Measurements from ENCODE around the gene THOP1. TPM values are rescaled to one million over a fixed set of nuclear protein-coding genes. Genes with fewer than 3 reads are reported as not detected.

The THOP1 gene
- total RNA-seq, 4 donors from 2014 or later = 29.7 to 79.0 (median 58.9) TPM

DNA sequence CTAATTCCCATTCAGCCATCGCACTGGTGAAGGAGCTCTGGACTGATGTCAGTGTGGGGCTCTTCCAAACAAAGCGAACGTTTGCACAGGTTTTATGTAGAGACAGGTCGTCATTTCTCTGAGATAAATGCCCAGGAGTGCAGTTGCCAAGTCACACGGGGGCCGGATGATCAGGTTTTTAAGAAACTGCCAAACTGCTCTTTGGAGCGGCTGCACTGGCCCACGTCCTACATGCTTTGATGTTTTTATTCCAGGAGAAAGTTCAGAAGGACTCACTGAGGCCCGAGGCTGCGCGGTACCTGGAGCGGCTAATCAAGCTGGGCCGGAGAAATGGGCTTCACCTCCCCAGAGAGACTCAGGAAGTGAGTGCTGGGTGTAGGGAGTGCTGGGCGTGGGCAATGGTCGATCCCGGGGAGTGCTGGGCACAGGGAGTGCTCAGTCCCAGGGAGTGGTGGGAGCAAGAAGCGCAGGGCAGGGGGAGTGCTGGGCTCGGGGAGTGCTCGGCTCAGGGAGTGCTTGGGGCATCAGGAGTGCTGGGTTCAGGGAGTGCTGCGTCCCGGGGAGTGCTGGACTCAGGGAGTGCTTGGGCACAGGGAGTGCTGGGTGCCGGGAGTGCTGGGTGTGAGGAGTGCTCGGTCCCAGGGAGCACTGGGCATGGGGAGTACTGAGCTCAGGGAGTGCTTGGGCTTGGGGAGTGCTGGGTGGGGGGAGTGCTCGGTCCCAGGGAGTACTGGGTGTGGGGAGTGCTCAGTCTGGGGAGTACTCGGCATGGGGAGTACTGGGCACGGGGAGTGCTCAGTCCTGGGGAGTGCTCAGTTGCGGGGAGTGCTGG lies 10.7 kb downstream of the THOP1 start:
- no peaks in the 10 kb centered on the region for H3K9me3 ChIP-seq
- H3K36me3 ChIP-seq = peaks cover 7 to 20% of the 10 kb centered on the region in 2 donors
- H3K4me1 ChIP-seq = peaks cover 13 to 31% of the 10 kb centered on the region in 2 donors
- H3K27me3 ChIP-seq = no peaks in the 10 kb centered on the region
- H3K4me3 ChIP-seq (replicated peaks in 1 of 3) = no peak overlapping the region
- intact Hi-C loops (cut with DNase I) = no loop called here
- no peak for DNase-seq
- 96 to 97% methylated on average over 24 to 27 of the region's 27 CpGs for WGBS, 2 donors
- H3K27ac ChIP-seq = no peak overlapping the region
- no peak for TF ChIP-seq POLR2A (IDR thresholded peaks at IDR 0.05)

DNA sequence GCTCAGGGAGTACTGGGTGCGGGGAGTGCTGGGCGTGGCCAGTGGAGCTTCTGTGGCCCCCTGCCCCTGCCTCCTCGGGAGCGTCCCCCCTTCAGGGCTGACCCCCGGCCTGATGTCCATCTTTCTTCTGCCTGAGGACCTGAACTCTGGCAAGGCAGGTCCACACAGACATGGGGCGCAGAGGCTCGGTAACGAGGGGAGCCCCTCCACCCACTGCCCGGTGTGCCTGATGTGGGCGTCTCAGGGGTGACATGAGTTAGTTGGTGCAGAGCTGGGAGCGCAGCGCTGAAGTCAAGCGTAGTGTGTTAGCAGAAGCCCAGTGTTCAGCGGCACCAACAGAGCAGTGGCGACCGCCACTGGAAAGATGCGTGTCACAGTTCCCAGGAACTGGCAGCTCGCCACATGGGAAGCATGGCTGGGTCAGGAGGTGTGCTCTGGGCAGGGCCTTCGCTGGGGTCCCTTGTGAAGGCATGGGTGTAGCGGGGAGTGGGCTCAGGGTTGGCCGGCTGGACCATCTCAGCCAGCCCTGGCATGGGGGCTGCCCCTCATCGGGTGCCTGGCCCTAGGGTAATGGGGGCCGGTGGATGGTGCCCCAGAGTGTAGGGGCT lies 11.5 kb downstream of the THOP1 start:
- intact Hi-C loops (cut with DNase I) = no loop called here
- no peak for DNase-seq
- Histone ChIP-seq H3K36me3 (peaks cover 8 to 20% of the 10 kb centered on the region in 2 donors), H3K9me3 (no peaks in the 10 kb centered on the region), H3K4me1 (peaks cover 7 to 25% of the 10 kb centered on the region in 2 donors), H3K27me3 (no peaks in the 10 kb centered on the region), H3K4me3 (replicated peaks in 1 of 3) (no peak overlapping the region), H3K27ac (no peak overlapping the region)
- WGBS, 2 donors = 90 to 94% methylated on average over 10 to 19 of the region's 23 CpGs
- TF ChIP-seq CTCF (IDR thresholded peaks at IDR 0.05) (no peak), POLR2A (IDR thresholded peaks at IDR 0.05) (no peak)

DNA sequence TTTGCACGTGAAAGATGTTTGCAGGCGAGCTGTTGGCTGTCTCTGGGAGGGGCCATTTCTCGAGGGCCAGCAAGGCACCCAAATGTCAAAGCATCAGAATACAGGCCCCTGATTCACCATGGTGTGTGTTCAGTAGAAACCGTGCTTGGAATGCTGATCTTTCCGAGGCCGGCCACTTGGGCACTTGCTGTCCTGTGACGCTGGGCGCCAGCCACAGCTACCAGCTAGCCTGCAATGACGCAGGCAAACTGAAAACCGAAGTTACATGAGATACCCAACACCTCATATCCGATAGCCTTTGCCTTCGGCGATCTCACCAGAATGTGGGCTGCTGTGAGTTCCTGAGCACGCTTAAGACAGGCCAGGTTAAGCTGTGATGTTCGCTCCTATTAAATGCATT lies 12.0 kb downstream of the THOP1 start:
- Histone ChIP-seq H3K27ac (no peak overlapping the region), H3K9me3 (no peaks in the 10 kb centered on the region), H3K27me3 (no peaks in the 10 kb centered on the region), H3K4me3 (replicated peaks in 1 of 3) (no peak overlapping the region), H3K36me3 (peaks cover 8 to 20% of the 10 kb centered on the region in 2 donors), H3K4me1 (peaks cover 7 to 20% of the 10 kb centered on the region in 2 donors)
- intact Hi-C loops (cut with DNase I) = no loop called here
- 94 to 98% methylated on average over 7 to 15 of the region's 15 CpGs for WGBS, 2 donors
- TF ChIP-seq POLR2A (IDR thresholded peaks at IDR 0.05) (no peak), CTCF (IDR thresholded peaks at IDR 0.05) (no peak)
- DNase-seq = no peak

DNA sequence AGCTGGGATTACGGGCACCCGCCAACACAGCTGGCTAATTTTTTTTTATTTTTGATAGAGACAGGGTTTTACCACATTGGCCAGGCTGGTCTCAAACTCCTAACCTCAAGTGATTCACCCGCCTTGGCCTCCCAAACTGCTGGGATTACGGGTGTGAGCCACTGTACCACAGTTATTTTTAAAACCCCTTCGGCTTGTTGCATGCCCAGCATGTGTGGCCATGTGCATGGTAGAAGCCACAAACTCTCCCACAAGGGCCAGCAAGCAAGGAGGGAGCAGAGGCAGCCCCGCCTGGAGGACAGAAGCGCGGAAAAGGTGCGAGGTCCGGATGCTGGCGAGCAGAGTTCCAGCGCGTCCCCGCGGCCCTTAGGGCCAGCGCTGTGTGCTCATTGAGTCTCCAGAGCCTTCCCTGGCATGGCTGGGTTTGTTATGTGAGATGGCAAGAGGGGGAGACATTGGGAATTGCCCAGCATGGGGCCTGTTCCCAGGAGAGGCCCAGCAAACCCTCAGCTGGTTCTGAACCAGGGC lies 12.9 kb downstream of the THOP1 start:
- intact Hi-C loops (cut with DNase I) = no loop called here
- Histone ChIP-seq H3K36me3 (peaks cover 8 to 20% of the 10 kb centered on the region in 2 donors), H3K27ac (no peak overlapping the region), H3K27me3 (no peaks in the 10 kb centered on the region), H3K9me3 (no peaks in the 10 kb centered on the region), H3K4me3 (replicated peaks in 1 of 3) (no peak overlapping the region), H3K4me1 (peaks cover 4 to 11% of the 10 kb centered on the region in 2 donors)
- DNase-seq = no peak
- TF ChIP-seq POLR2A (IDR thresholded peaks at IDR 0.05) (no peak), CTCF (IDR thresholded peaks at IDR 0.05) (no peak)
- 95 to 96% methylated on average over 15 to 16 of the region's 16 CpGs for WGBS, 2 donors

GRCh38 chr19:2798733-2799132 lies 13.4 kb downstream of the THOP1 start:
- Histone ChIP-seq H3K4me3 (replicated peaks in 1 of 3) (no peak overlapping the region), H3K36me3 (peaks cover 8 to 20% of the 10 kb centered on the region in 2 donors), H3K27me3 (no peaks in the 10 kb centered on the region), H3K9me3 (no peaks in the 10 kb centered on the region), H3K27ac (no peak overlapping the region), H3K4me1 (peaks cover 0 to 7% of the 10 kb centered on the region in 2 donors)
- 93 to 94% methylated on average over 7 of the region's 7 CpGs for WGBS, 2 donors
- DNase-seq = no peak
- TF ChIP-seq CTCF (IDR thresholded peaks at IDR 0.05) = no peak
- no peak for TF ChIP-seq POLR2A (IDR thresholded peaks at IDR 0.05)
- intact Hi-C loops (cut with DNase I) = no loop called here

Measured in thyroid gland (tissue), 4 donors.